ENCODE data around the gene ATP2A1. TPM values are rescaled to one million over a fixed set of nuclear protein-coding genes. Genes with fewer than 3 reads are reported as not detected.

The ATP2A1 gene
- total RNA-seq, 1 experiment from 2014 or later, result 10.7 TPM

DNA sequence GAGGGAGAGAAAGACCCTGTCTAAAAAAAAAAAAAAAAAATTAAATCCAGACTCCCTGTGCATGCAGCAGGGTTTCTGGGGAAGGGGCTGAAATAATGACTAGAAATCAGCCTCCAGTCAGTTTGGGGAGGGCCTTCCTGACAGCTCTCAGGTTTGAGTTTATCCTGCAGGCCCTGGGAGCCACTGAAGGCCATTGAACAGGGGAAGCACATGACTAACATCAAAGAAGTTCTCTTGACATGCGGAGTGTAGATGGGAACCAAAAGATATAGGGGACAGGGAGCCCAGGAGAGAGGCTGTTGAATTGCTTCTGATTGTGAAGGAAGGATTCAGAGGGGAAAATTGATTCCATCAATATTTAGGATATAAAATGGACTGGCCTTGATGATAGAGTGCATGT is 49.5 kb downstream of the ATP2A1 start:
- no peak for DNase-seq
- Histone ChIP-seq H3K79me2 (ENCODE audit: low read depth) (peaks cover 8% of the 10 kb centered on the region), H3K9me2 (ENCODE audit: insufficient read depth) (no peaks in the 10 kb centered on the region), H3K27me3 (ENCODE audit: insufficient read depth, low read depth) (no peaks in the 10 kb centered on the region), H3K4me3 (no peak overlapping the region), H4K20me1 (ENCODE audit: insufficient read depth) (no peaks in the 10 kb centered on the region), H3K9me3 (ENCODE audit: insufficient read depth, low read depth) (no peaks in the 10 kb centered on the region), H2AFZ (no peak overlapping the region), H3K36me3 (ENCODE audit: low read depth) (no peaks in the 10 kb centered on the region), H3K4me2 (no peak overlapping the region), H3F3A (ENCODE audit: insufficient read depth, low read depth) (peaks cover 34% of the 10 kb centered on the region), H3K4me1 (replicated peaks; ENCODE audit: insufficient read depth) (peaks cover 13% of the 10 kb centered on the region), H3K27ac (no peak overlapping the region)
- ChIA-PET POLR2A (ENCODE audit: unreplicated experiment) (no interaction called here), CTCF (interaction anchor here (0.6 kb wide), 1 partner anchor 67 kb away, joined by 4 read pairs; no protein-coding TSS in a partner anchor)
- TF ChIP-seq, protein P1, sequence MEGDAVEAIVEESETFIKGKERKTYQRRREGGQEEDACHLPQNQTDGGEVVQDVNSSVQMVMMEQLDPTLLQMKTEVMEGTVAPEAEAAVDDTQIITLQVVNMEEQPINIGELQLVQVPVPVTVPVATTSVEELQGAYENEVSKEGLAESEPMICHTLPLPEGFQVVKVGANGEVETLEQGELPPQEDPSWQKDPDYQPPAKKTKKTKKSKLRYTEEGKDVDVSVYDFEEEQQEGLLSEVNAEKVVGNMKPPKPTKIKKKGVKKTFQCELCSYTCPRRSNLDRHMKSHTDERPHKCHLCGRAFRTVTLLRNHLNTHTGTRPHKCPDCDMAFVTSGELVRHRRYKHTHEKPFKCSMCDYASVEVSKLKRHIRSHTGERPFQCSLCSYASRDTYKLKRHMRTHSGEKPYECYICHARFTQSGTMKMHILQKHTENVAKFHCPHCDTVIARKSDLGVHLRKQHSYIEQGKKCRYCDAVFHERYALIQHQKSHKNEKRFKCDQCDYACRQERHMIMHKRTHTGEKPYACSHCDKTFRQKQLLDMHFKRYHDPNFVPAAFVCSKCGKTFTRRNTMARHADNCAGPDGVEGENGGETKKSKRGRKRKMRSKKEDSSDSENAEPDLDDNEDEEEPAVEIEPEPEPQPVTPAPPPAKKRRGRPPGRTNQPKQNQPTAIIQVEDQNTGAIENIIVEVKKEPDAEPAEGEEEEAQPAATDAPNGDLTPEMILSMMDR (conservative IDR thresholded peaks at IDR 0.05), result no peak
- no peak for TF ChIP-seq EZH2 (IDR thresholded peaks at IDR 0.05; ENCODE audit: low read depth)
- BruUV-seq (replicated peaks), result no TSS peak
- intact Hi-C loops (cut with micrococcal nuclease; ENCODE audit: unreplicated experiment), result no loop called here

DNA sequence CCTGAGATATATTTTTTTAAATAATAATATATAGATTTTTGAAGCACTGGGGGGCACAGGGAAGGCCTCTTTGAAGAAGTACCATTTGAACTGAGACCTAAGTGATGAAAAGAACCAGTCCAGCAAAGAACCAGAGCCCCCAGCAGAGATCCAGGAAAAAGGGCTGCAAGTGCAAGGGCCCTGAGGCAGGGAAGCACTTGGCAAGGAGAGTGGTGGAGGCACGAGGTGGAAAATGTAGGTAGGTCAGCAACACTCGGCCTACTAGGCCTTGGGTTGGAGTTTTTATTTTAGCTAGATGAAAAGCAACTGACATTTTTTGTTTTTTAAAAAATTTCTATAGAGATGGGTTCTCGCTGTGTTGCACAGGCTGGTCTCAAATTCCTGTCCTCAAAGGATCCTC is 51.9 kb downstream of the ATP2A1 start:
- BruUV-seq (replicated peaks), result no TSS peak
- ChIA-PET POLR2A (ENCODE audit: unreplicated experiment) (no interaction called here), CTCF (no interaction called here)
- intact Hi-C loops (cut with micrococcal nuclease; ENCODE audit: unreplicated experiment), result no loop called here
- Histone ChIP-seq H2AFZ (no peak overlapping the region), H3K27me3 (ENCODE audit: insufficient read depth, low read depth) (no peaks in the 10 kb centered on the region), H3K9me3 (ENCODE audit: insufficient read depth, low read depth) (no peaks in the 10 kb centered on the region), H3K79me2 (ENCODE audit: low read depth) (no peaks in the 10 kb centered on the region), H3K4me3 (no peak overlapping the region), H3K4me1 (replicated peaks; ENCODE audit: insufficient read depth) (no peaks in the 10 kb centered on the region), H3K9me2 (ENCODE audit: insufficient read depth) (no peaks in the 10 kb centered on the region), H3F3A (ENCODE audit: insufficient read depth, low read depth) (peaks cover 22% of the 10 kb centered on the region; the same call in 1 of the 2 replicates), H3K27ac (no peak overlapping the region), H3K4me2 (no peak overlapping the region), H4K20me1 (ENCODE audit: insufficient read depth) (no peaks in the 10 kb centered on the region), H3K36me3 (ENCODE audit: low read depth) (no peaks in the 10 kb centered on the region)
- TF ChIP-seq, protein P1 (conservative IDR thresholded peaks at IDR 0.05), result no peak
- no peak for TF ChIP-seq EZH2 (IDR thresholded peaks at IDR 0.05; ENCODE audit: low read depth)
- DNase-seq, result no peak

DNA sequence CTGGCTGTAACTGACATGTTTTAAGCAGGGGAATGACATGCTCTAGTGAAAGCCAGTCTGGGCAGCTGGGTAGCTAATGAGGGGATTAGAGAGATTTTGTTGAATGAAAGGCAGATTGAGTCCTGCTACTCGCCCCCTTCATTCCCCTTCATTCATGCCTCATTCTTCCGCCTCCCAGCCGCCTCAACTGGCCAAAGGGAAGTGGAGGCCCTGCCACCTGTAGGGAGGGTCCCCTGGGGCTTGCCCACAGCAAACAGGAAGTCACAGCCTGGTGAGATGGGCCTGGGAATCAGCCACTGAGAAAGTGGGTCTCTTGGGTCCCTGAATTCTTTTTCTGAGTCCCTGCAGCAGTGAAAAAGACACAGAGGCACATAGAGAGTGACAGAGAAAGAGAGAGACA is 52.4 kb downstream of the ATP2A1 start:
- CTCF ChIA-PET, result no interaction called here
- Histone ChIP-seq H2AFZ (no peak overlapping the region), H3K4me3 (no peak overlapping the region), H3K9me2 (ENCODE audit: insufficient read depth) (no peaks in the 10 kb centered on the region), H3K4me1 (replicated peaks; ENCODE audit: insufficient read depth) (no peaks in the 10 kb centered on the region), H3K9me3 (ENCODE audit: insufficient read depth, low read depth) (no peaks in the 10 kb centered on the region), H3K36me3 (ENCODE audit: low read depth) (no peaks in the 10 kb centered on the region), H3K27me3 (ENCODE audit: insufficient read depth, low read depth) (no peaks in the 10 kb centered on the region), H3K4me2 (no peak overlapping the region), H4K20me1 (ENCODE audit: insufficient read depth) (no peaks in the 10 kb centered on the region), H3F3A (ENCODE audit: insufficient read depth, low read depth) (peaks cover 20% of the 10 kb centered on the region; the same call in 1 of the 2 replicates), H3K79me2 (ENCODE audit: low read depth) (no peaks in the 10 kb centered on the region), H3K27ac (no peak overlapping the region)
- intact Hi-C loops (cut with micrococcal nuclease; ENCODE audit: unreplicated experiment), result no loop called here
- TF ChIP-seq, protein P1 (conservative IDR thresholded peaks at IDR 0.05), result no peak
- no peak for TF ChIP-seq EZH2 (IDR thresholded peaks at IDR 0.05; ENCODE audit: low read depth)
- POLR2A ChIA-PET (ENCODE audit: unreplicated experiment), result no interaction called here
- no TSS peak for BruUV-seq (replicated peaks)
- DNase-seq, result no peak
